Erythroblast (primary cell): ENCODE results near the gene CAMK1D.
"Not testable (repeated sequence)": the region's sequence is repeated elsewhere in the genome, so short reads cannot be mapped to it uniquely, and the experiment has no call there.

Experiments
- GATA1 ChIP-seq: IDR thresholded peaks from 2 replicates; pipeline ENCODE4 v1.6.1; 2011; ENCODE audit warnings: low read depth, mild to moderate bottlenecking, control low read depth, low read length, moderate library complexity
- POLR2A ChIP-seq: IDR thresholded peaks from 2 replicates; pipeline ENCODE4 v1.6.1; 2011; ENCODE audit warnings: mild to moderate bottlenecking, low read length

GRCh38 chr10:12354696-12355095, 5.3 kb downstream of the CAMK1D start:
- TF ChIP-seq POLR2A, GATA1: not testable (repeated sequence)
